Embryonic facial prominence (tissue), 1 donor: Measurements from ENCODE around the gene ADAMTS7.
"Not testable (repeated sequence)": the region's sequence is repeated elsewhere in the genome, so short reads cannot be mapped to it uniquely, and the experiment has no call there.

Experiments used
- DNase-seq: peaks from one replicate; pipeline ENCODE4 v3.0.0-alpha.2; 2016; ENCODE audit errors: extremely low spot score

ADAMTS7 gene, protein sequence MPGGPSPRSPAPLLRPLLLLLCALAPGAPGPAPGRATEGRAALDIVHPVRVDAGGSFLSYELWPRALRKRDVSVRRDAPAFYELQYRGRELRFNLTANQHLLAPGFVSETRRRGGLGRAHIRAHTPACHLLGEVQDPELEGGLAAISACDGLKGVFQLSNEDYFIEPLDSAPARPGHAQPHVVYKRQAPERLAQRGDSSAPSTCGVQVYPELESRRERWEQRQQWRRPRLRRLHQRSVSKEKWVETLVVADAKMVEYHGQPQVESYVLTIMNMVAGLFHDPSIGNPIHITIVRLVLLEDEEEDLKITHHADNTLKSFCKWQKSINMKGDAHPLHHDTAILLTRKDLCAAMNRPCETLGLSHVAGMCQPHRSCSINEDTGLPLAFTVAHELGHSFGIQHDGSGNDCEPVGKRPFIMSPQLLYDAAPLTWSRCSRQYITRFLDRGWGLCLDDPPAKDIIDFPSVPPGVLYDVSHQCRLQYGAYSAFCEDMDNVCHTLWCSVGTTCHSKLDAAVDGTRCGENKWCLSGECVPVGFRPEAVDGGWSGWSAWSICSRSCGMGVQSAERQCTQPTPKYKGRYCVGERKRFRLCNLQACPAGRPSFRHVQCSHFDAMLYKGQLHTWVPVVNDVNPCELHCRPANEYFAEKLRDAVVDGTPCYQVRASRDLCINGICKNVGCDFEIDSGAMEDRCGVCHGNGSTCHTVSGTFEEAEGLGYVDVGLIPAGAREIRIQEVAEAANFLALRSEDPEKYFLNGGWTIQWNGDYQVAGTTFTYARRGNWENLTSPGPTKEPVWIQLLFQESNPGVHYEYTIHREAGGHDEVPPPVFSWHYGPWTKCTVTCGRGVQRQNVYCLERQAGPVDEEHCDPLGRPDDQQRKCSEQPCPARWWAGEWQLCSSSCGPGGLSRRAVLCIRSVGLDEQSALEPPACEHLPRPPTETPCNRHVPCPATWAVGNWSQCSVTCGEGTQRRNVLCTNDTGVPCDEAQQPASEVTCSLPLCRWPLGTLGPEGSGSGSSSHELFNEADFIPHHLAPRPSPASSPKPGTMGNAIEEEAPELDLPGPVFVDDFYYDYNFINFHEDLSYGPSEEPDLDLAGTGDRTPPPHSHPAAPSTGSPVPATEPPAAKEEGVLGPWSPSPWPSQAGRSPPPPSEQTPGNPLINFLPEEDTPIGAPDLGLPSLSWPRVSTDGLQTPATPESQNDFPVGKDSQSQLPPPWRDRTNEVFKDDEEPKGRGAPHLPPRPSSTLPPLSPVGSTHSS (N-terminal part only)

DNA sequence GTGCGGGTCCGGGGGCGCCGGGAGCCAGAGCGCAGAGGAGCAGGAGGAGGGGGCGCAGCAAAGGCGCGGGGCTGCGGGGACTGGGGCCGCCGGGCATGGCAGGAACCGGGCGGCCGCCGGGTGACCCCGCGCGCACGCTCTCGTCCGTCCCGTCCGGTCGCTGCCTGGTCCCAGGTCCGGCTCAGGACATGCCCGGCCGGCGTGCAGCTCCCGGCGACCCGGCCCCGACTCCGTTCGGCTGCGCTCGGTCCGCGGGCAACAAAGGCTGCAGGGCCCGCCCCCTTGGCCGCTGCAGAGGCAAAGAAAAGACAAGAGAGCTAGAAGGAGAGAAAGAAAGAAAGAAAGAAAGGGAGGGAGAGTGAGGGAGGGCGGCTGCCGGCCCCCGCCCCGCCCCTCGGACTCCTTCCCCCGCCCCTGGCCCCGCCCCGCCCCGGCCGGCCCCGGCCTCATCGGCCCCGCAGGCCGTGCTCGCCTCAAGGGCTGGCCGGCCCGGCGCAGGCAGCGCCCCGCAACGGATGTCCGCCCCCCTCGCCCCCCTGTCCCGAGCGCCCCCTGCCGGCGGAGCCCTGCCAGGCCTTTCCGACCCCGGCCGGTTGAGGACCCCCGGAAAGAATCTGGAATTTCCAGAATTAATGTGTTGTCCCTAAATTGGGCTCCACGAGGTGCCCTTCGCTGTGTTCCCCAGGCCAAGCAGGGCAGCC lies at the start of gene ADAMTS7:
TSS of gene ADAMTS7 (minus strand) at position 341 of the 701 bp plus-strand sequence. CDS start at position 97, 244 bp downstream.
- peak; percentile 52 for DNase-seq

GRCh38 chr15:78859971-78860719 lies 48.9 kb upstream of the ADAMTS7 start:
- peak; percentile 79 for DNase-seq

DNA sequence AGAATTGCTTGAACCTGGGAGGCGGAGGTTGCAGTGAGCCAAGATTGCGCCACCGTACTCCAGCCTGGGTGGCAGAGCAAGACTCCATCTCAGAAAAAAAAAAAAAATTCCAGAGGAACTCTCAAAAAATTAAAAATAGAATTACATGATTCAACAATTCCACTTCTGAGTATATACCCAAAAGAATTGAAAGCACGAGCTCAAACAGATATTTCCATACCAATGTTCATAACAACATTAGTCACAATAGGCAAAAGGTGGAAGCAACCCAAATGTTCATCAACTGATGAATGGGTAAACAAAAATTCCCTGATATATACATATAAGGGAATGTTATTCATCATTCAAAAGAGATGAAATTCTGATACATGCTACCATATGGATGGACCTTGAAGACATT lies 44.5 kb upstream of the ADAMTS7 start:
- no peak for DNase-seq

GRCh38 chr15:78854833-78855372 lies 43.6 kb upstream of the ADAMTS7 start:
- DNase-seq, result no peak

GRCh38 chr15:78853500-78853899 lies 42.2 kb upstream of the ADAMTS7 start:
- DNase-seq, result no peak

DNA sequence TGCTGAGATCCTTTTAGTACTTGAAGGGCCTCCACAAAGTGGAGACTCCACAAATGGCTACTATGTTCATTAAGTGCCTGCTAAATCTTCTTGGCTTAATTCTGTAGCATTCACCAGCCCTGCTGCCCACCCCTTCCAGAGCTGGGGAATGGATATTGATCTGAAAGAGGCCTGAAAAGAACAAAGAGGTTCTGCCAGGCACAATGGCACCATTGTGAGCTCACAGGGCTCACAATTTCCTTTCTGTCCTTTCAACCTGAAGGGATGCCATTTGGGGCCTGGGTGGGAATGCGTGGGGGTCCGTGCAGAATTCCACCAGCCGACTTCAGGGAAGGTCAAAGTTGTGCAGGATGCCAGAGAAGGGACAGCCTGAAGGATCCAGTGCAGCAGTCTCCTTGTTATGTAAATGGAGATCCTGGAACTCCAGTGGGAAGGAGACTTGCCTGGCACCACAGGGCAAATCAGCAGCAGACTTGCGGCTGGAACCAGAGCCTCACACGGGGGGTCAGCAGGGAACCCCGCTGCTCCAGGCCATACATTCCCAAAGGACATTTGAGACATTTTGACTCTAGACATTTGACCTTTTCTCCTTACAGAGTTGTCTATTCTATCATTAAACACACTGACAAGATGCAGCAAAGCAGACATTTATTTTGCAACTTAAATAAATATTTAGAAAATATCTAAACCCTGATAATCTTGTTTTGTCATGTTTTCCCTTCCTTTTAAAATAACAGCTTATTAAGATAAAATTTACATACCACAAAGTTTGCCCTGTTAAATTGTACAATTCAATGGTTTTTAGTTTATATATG lies 39.9 kb upstream of the ADAMTS7 start:
- no peak for DNase-seq

DNA sequence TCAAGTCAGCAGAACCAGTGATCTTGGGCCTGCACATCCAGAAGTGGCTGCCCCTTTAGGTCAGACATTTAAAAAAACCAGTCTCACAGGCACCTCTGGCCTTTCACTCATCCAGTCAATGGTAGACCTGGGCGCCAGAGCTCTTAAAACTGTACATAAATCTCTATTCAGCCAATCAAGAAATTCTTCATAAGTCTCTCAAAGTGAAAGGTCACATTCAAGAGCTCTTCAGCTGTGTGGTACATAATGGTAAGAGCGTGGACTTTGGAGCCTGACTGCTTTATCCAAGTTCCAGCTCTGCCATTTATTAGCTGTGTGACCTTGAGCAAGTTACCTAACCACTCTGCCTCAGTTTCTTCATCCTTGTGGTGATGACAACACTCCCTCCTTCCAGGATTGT lies 39.1 kb upstream of the ADAMTS7 start:
- no peak for DNase-seq

DNA sequence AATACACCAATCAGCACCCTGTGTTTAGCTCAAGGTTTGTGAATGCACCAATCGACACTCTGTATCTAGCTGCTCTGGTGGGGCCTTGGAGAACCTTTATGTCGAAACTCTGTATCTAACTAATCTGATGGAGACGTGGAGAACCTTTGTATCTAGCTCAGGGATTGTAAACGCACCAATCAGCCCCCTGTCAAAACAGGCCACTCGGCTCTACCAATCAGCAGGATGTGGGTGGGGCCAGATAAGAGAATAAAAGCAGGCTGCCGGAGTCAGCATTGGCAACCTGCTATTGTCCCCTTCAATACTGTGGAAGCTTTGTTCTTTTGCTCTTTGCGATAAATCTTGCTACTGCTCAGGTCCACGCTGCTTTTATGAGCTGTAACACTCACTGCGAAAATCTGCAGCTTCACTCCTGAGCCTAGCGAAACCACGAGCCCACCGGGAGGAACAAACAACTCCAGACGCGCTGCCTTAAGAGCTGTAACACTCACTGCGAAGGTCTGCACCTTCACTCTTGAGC lies 36.2 kb upstream of the ADAMTS7 start:
- not testable (repeated sequence) for DNase-seq

DNA sequence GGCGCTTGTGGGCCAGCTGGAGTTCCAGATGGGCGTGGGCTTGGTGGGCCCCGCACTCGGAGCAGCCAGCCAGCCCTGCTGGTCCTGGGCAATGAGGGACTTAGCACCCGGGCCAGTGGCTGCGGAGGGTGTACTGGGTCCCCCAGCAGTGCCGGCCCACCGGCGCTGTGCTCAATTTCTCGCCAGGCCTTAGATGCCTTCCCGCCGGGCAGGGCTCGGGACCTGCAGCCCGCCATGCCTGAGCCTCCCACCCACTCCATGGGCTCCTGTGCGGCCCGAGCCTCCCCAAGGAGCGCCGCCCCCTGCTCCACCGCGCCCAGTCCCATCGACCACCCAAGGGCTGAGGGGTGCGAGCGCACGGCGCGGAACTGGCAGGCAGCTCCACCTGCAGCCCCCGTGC lies 35.6 kb upstream of the ADAMTS7 start:
- DNase-seq, result not testable (repeated sequence)

DNA sequence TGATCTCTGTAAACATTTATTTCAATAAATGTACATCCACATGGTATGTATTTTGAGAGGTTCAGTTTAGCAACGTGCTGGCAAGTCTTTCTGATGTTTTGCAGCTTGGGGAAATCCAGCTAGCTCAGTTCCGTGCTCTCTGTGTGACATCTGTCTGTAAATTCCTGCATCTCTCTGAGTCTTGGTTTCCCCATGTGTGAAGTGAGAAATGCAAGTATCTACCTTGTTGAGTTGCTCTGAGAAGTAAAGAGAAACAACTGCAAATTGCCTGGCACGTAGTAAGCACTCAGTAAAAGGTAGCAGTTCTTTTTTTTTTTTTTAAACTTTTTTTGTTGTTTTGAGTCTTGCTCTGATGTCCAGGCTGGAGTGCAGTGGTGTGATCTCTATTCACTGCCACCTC lies 31.3 kb upstream of the ADAMTS7 start:
- DNase-seq, result no peak

- DNase-seq, result no peak
Observed at GRCh38 chr15:78841891-78842290, 30.6 kb upstream of the ADAMTS7 start.

GRCh38 chr15:78841376-78841706 lies 30.1 kb upstream of the ADAMTS7 start:
- DNase-seq, result no peak

GRCh38 chr15:78840661-78841375 lies 29.6 kb upstream of the ADAMTS7 start:
- no peak for DNase-seq

DNA sequence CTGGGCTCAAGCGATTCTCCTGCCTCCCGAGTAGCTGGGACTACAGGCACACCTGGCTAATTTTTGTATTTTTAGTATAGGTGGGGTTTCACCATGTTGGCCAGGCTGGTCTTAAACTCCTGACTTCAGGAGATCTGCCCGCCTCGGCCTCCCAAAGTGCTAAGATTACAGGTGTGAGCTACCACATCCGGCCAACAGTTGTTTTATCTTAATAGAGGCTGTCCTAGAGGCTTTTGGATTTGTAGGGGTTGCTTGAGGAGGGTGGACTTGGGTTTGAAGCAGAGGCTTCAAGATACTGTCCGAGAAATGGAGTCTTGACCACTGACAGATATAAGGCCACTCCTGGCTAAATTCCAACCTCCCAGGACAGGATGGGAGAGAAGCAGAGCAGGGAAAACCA lies 27.9 kb upstream of the ADAMTS7 start:
- not testable (repeated sequence) for DNase-seq

- no peak for DNase-seq
Observed at GRCh38 chr15:78838489-78838888, 27.2 kb upstream of the ADAMTS7 start.

DNA sequence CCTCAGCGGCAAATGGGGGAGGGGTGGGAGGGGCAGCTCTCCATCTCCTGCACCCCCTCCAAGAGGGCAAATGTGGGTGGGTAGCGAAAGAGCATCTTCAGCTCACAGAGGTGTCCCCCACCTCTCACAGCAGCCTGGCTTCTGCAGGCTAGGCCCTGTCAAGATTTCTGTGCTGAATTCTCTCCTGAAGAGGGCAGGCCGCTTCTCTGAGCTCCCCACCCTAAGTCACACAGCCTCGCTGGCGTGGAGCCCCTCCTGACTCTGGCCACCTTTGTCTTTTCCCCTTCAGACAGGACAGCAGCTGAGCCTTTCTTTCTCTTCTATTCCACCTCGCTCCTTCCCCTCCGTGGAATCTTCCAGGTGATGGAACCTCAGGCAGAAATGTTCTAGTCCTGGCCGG lies 26.3 kb upstream of the ADAMTS7 start:
- no peak for DNase-seq

GRCh38 chr15:78837131-78837530 lies 25.9 kb upstream of the ADAMTS7 start:
- no peak for DNase-seq

DNA sequence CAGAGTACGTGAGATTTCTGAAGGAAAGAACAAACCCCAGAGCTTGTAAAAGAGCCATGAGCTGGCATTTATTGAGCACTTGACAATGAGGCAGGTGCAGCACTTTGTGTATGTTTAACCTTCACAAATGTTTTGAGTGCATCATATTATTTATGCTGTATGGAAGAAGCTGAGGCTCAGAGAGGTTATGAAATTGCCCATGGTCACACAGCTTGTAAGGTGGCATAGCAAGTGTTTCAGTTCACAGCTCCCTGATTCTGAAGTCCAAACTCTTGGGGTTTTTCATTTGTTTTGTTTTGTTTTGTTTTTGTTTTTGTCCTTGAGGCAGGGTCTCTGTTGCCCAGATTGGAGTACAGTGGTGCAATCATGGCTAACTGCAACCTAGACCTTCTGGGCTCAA lies 25.1 kb upstream of the ADAMTS7 start:
- no peak for DNase-seq
